GM18868 (cell line): ENCODE data around the gene PRLR.
"Not testable (repeated sequence)": the region's sequence is repeated elsewhere in the genome, so short reads cannot be mapped to it uniquely, and the experiment has no call there.

Source experiments
- ATAC-seq: cut with Tn5 transposase; IDR thresholded peaks from one replicate; pipeline ENCODE4 v1.9.1; 2021; ENCODE audit warnings: mild to moderate bottlenecking, moderate library complexity; ENCODE audit not compliant: unreplicated experiment

Gene PRLR

GRCh38 chr5:35230038-35230611 lies at the start of gene PRLR:
TSS of gene PRLR (minus strand) at chr5:35230487. CDS start at chr5:35089620, 140,867 bp downstream.
- peak; percentile 22 for ATAC-seq

- no peak for ATAC-seq
Measured at GRCh38 chr5:35274839-35275509, 44.7 kb upstream of the PRLR start.

GRCh38 chr5:35269006-35269405 lies 38.7 kb upstream of the PRLR start:
- ATAC-seq, result no peak

- no peak for ATAC-seq
Measured at GRCh38 chr5:35266276-35266675, 36.0 kb upstream of the PRLR start.

- ATAC-seq, result no peak
Measured at GRCh38 chr5:35264509-35264908, 34.2 kb upstream of the PRLR start.

- no peak for ATAC-seq
Measured at GRCh38 chr5:35263266-35263877, 33.1 kb upstream of the PRLR start.

- ATAC-seq, result no peak
Measured at GRCh38 chr5:35253582-35253981, 23.3 kb upstream of the PRLR start.

GRCh38 chr5:35252963-35253362 lies 22.7 kb upstream of the PRLR start:
- ATAC-seq, result no peak

GRCh38 chr5:35248843-35249780 lies 18.8 kb upstream of the PRLR start:
- peak; percentile 57 for ATAC-seq

- no peak for ATAC-seq
Measured at GRCh38 chr5:35247648-35248034, 17.4 kb upstream of the PRLR start.

GRCh38 chr5:35246900-35247647 lies 16.8 kb upstream of the PRLR start:
- no peak for ATAC-seq

- ATAC-seq, result peak; percentile 35
Measured at GRCh38 chr5:35246411-35246810, 16.1 kb upstream of the PRLR start.

- ATAC-seq, result not testable (repeated sequence)
Measured at GRCh38 chr5:35245371-35245770, 15.1 kb upstream of the PRLR start.

- no peak for ATAC-seq
Measured at GRCh38 chr5:35244171-35244570, 13.9 kb upstream of the PRLR start.

GRCh38 chr5:35242702-35243258 lies 12.5 kb upstream of the PRLR start:
- ATAC-seq, result no peak

GRCh38 chr5:35240892-35241291 lies 10.6 kb upstream of the PRLR start:
- ATAC-seq, result peak; percentile 75

GRCh38 chr5:35239911-35240610 lies 9.8 kb upstream of the PRLR start:
- ATAC-seq, result peak; percentile 14

- no peak for ATAC-seq
Measured at GRCh38 chr5:35239476-35239875, 9.2 kb upstream of the PRLR start.

- no peak for ATAC-seq
Measured at GRCh38 chr5:35237580-35238376, 7.5 kb upstream of the PRLR start.
